ENCODE data around the gene CACNA1I.

The CACNA1I gene

GRCh38 chr22:39594411-39594810 is 23.9 kb downstream of the CACNA1I start:
- H3K4me1 Mint-ChIP-seq (ENCODE audit: low read depth), result peaks cover 4% of the 10 kb centered on the region
- H3K9me3 Mint-ChIP-seq, result no peaks in the 10 kb centered on the region
- peaks cover 28% of the 10 kb centered on the region for H3K27me3 Mint-ChIP-seq (ENCODE audit: low read depth)
- no peak overlapping the region for H3K4me3 Mint-ChIP-seq
- H3K36me3 Mint-ChIP-seq (ENCODE audit: low read depth), result no peaks in the 10 kb centered on the region
- no peak overlapping the region for H3K27ac Mint-ChIP-seq

- Mint-ChIP-seq H3K27me3 (ENCODE audit: low read depth) (peaks cover 28% of the 10 kb centered on the region), H3K27ac (no peak overlapping the region), H3K9me3 (no peaks in the 10 kb centered on the region), H3K36me3 (ENCODE audit: low read depth) (no peaks in the 10 kb centered on the region), H3K4me1 (ENCODE audit: low read depth) (peaks cover 4% of the 10 kb centered on the region), H3K4me3 (no peak overlapping the region)
These were observed 25.1 kb downstream of the CACNA1I start for GRCh38 chr22:39595622-39596172.

- H3K4me3 Mint-ChIP-seq, result no peak overlapping the region
- H3K9me3 Mint-ChIP-seq, result no peaks in the 10 kb centered on the region
- peaks cover 32% of the 10 kb centered on the region for H3K27me3 Mint-ChIP-seq (ENCODE audit: low read depth)
- no peak overlapping the region for H3K27ac Mint-ChIP-seq
- peaks cover 8% of the 10 kb centered on the region for H3K4me1 Mint-ChIP-seq (ENCODE audit: low read depth)
- no peaks in the 10 kb centered on the region for H3K36me3 Mint-ChIP-seq (ENCODE audit: low read depth)
These were observed 26.0 kb downstream of the CACNA1I start for GRCh38 chr22:39596601-39597000.

- Mint-ChIP-seq H3K4me3 (no peak overlapping the region), H3K9me3 (peaks cover 4% of the 10 kb centered on the region)
These were observed 26.8 kb downstream of the CACNA1I start for GRCh38 chr22:39597236-39597869.

GRCh38 chr22:39598017-39598965 is 27.7 kb downstream of the CACNA1I start:
- Mint-ChIP-seq H3K27ac (no peak overlapping the region), H3K27me3 (ENCODE audit: low read depth) (peaks cover 40% of the 10 kb centered on the region), H3K36me3 (ENCODE audit: low read depth) (peaks cover 6% of the 10 kb centered on the region), H3K4me1 (ENCODE audit: low read depth) (peaks cover 19% of the 10 kb centered on the region), H3K4me3 (no peak overlapping the region), H3K9me3 (peaks cover 7% of the 10 kb centered on the region)

More at GRCh38 chr22:39597236-39597869, 26.8 kb downstream of the CACNA1I start:
- Mint-ChIP-seq H3K36me3 (ENCODE audit: low read depth) (peaks cover 3% of the 10 kb centered on the region), H3K27ac (no peak overlapping the region), H3K4me1 (ENCODE audit: low read depth) (peaks cover 13% of the 10 kb centered on the region), H3K27me3 (ENCODE audit: low read depth) (peaks cover 37% of the 10 kb centered on the region)

- Mint-ChIP-seq H3K27ac (no peak overlapping the region), H3K9me3 (peaks cover 10% of the 10 kb centered on the region), H3K4me3 (no peak overlapping the region), H3K36me3 (ENCODE audit: low read depth) (peaks cover 7% of the 10 kb centered on the region), H3K27me3 (ENCODE audit: low read depth) (peaks cover 55% of the 10 kb centered on the region), H3K4me1 (ENCODE audit: low read depth) (peaks cover 20% of the 10 kb centered on the region)
These were observed 30.1 kb downstream of the CACNA1I start for GRCh38 chr22:39600491-39601179.

GRCh38 chr22:39601180-39601535 is 30.6 kb downstream of the CACNA1I start:
- Mint-ChIP-seq H3K27ac (no peak overlapping the region), H3K9me3 (peaks cover 10% of the 10 kb centered on the region)

GRCh38 chr22:39603345-39603744 is 32.8 kb downstream of the CACNA1I start:
- H3K4me3 Mint-ChIP-seq, result no peak overlapping the region
- H3K9me3 Mint-ChIP-seq, result peaks cover 10% of the 10 kb centered on the region
- peaks cover 37% of the 10 kb centered on the region for H3K27me3 Mint-ChIP-seq (ENCODE audit: low read depth)
- H3K36me3 Mint-ChIP-seq (ENCODE audit: low read depth), result peaks cover 7% of the 10 kb centered on the region
- peaks cover 18% of the 10 kb centered on the region for H3K4me1 Mint-ChIP-seq (ENCODE audit: low read depth)
- H3K27ac Mint-ChIP-seq, result peak overlapping the region; percentile 24

More at GRCh38 chr22:39601180-39601535, 30.6 kb downstream of the CACNA1I start:
- peaks cover 20% of the 10 kb centered on the region for H3K4me1 Mint-ChIP-seq (ENCODE audit: low read depth)
- H3K27me3 Mint-ChIP-seq (ENCODE audit: low read depth), result peaks cover 54% of the 10 kb centered on the region
- H3K36me3 Mint-ChIP-seq (ENCODE audit: low read depth), result peaks cover 7% of the 10 kb centered on the region
- H3K4me3 Mint-ChIP-seq, result no peak overlapping the region

GRCh38 chr22:39610246-39610645 is 39.7 kb downstream of the CACNA1I start:
- no peak overlapping the region for H3K4me3 Mint-ChIP-seq
- H3K27me3 Mint-ChIP-seq (ENCODE audit: low read depth), result peaks cover 29% of the 10 kb centered on the region
- no peak overlapping the region for H3K27ac Mint-ChIP-seq
- no peaks in the 10 kb centered on the region for H3K36me3 Mint-ChIP-seq (ENCODE audit: low read depth)
- H3K4me1 Mint-ChIP-seq (ENCODE audit: low read depth), result peaks cover 8% of the 10 kb centered on the region
- peaks cover 3% of the 10 kb centered on the region for H3K9me3 Mint-ChIP-seq

GRCh38 chr22:39610766-39611165 is 40.2 kb downstream of the CACNA1I start:
- H3K4me1 Mint-ChIP-seq (ENCODE audit: low read depth), result peaks cover 8% of the 10 kb centered on the region
- H3K4me3 Mint-ChIP-seq, result no peak overlapping the region
- no peak overlapping the region for H3K27ac Mint-ChIP-seq
- H3K36me3 Mint-ChIP-seq (ENCODE audit: low read depth), result no peaks in the 10 kb centered on the region
- peaks cover 3% of the 10 kb centered on the region for H3K9me3 Mint-ChIP-seq
- H3K27me3 Mint-ChIP-seq (ENCODE audit: low read depth), result peaks cover 29% of the 10 kb centered on the region

- Mint-ChIP-seq H3K27ac (no peak overlapping the region), H3K9me3 (peaks cover 3% of the 10 kb centered on the region), H3K27me3 (ENCODE audit: low read depth) (peaks cover 30% of the 10 kb centered on the region), H3K36me3 (ENCODE audit: low read depth) (no peaks in the 10 kb centered on the region), H3K4me1 (ENCODE audit: low read depth) (peaks cover 8% of the 10 kb centered on the region), H3K4me3 (no peak overlapping the region)
These were observed 40.8 kb downstream of the CACNA1I start for GRCh38 chr22:39611360-39611759.

- Mint-ChIP-seq H3K27ac (no peak overlapping the region), H3K4me3 (no peak overlapping the region), H3K27me3 (ENCODE audit: low read depth) (peaks cover 30% of the 10 kb centered on the region), H3K36me3 (ENCODE audit: low read depth) (no peaks in the 10 kb centered on the region), H3K9me3 (peaks cover 3% of the 10 kb centered on the region), H3K4me1 (ENCODE audit: low read depth) (peaks cover 10% of the 10 kb centered on the region)
These were observed 42.4 kb downstream of the CACNA1I start for GRCh38 chr22:39612811-39613548.

- H3K4me1 Mint-ChIP-seq (ENCODE audit: low read depth), result peaks cover 13% of the 10 kb centered on the region
- H3K27ac Mint-ChIP-seq, result no peak overlapping the region
- H3K4me3 Mint-ChIP-seq, result no peak overlapping the region
These were observed 43.0 kb downstream of the CACNA1I start for GRCh38 chr22:39613549-39613921.

GRCh38 chr22:39614442-39614841 is 43.9 kb downstream of the CACNA1I start:
- Mint-ChIP-seq H3K4me1 (ENCODE audit: low read depth) (peaks cover 13% of the 10 kb centered on the region), H3K4me3 (no peak overlapping the region), H3K9me3 (peaks cover 3% of the 10 kb centered on the region), H3K27me3 (ENCODE audit: low read depth) (peaks cover 25% of the 10 kb centered on the region), H3K27ac (no peak overlapping the region), H3K36me3 (ENCODE audit: low read depth) (no peaks in the 10 kb centered on the region)

More at GRCh38 chr22:39613549-39613921, 43.0 kb downstream of the CACNA1I start:
- peaks cover 30% of the 10 kb centered on the region for H3K27me3 Mint-ChIP-seq (ENCODE audit: low read depth)
- no peaks in the 10 kb centered on the region for H3K36me3 Mint-ChIP-seq (ENCODE audit: low read depth)
- peaks cover 3% of the 10 kb centered on the region for H3K9me3 Mint-ChIP-seq
